DOHH2 (cell line): Measurements from ENCODE around the gene ACTR6.

Source experiments
- H3F3A ChIP-seq: fragments of 200-600 bp; sonication (generic), shearing (Covaris generic); 2 replicates; pipeline ENCODE4 v1.6.0; 2016; ENCODE audit warnings: antibody characterized with exemption, mild to moderate bottlenecking; ENCODE audit not compliant: control insufficient read depth, insufficient read depth
- H3K27ac ChIP-seq: fragments of 200-600 bp; sonication (generic); 2 replicates; pipeline ENCODE4 v1.5.1; 2014; ENCODE audit warnings: low read depth, mild to moderate bottlenecking, low read length, moderate library complexity
- H3K27me3 ChIP-seq: fragments of 200-600 bp; sonication (generic); 2 replicates; pipeline ENCODE4 v1.6.1; 2014; ENCODE audit warnings: mild to moderate bottlenecking, low read length, mixed read lengths; ENCODE audit not compliant: control insufficient read depth
- H3K36me3 ChIP-seq: fragments of 200-600 bp; sonication (generic); 2 replicates; pipeline ENCODE4 v1.6.1; 2014; ENCODE audit warnings: mild to moderate bottlenecking, low read length, moderate library complexity, mixed read lengths; ENCODE audit not compliant: control insufficient read depth
- H3K4me1 ChIP-seq: fragments of 200-600 bp; sonication (generic); 2 replicates; pipeline ENCODE4 v1.6.1; 2014; ENCODE audit warnings: mild to moderate bottlenecking, low read length, mixed read lengths; ENCODE audit not compliant: control insufficient read depth
- H3K4me2 ChIP-seq: fragments of 200-600 bp; sonication (generic); 2 replicates; pipeline ENCODE4 v1.6.0; 2014; ENCODE audit warnings: mild to moderate bottlenecking, low read length, moderate library complexity
- H3K4me3 ChIP-seq: fragments of 200-600 bp; sonication (generic); 2 replicates; pipeline ENCODE4 v1.5.1; 2014; ENCODE audit warnings: mild to moderate bottlenecking, low read length, mixed read lengths
- H3K79me2 ChIP-seq: fragments of 200-600 bp; sonication (generic); 2 replicates; pipeline ENCODE4 v1.6.1; 2014; ENCODE audit warnings: mild to moderate bottlenecking, low read length, mixed read lengths; ENCODE audit not compliant: control insufficient read depth
- H3K9me2 ChIP-seq: fragments of 200-600 bp; sonication (generic); replicated peaks from 2 replicates; pipeline ENCODE4 v1.6.1; 2014; ENCODE audit warnings: mild to moderate bottlenecking, low read length, mixed read lengths; ENCODE audit not compliant: control insufficient read depth
- H3K9me3 ChIP-seq: fragments of 200-600 bp; sonication (generic); 2 replicates; pipeline ENCODE4 v1.6.1; 2014; ENCODE audit warnings: antibody characterized with exemption, low read length, mixed read lengths; ENCODE audit not compliant: control insufficient read depth, insufficient read depth
- H4K20me1 ChIP-seq: fragments of 200-600 bp; sonication (generic); 2 replicates; pipeline ENCODE4 v1.6.0; 2014; ENCODE audit warnings: low read depth, mild to moderate bottlenecking, antibody characterized with exemption, low read length, moderate library complexity; ENCODE audit not compliant: control insufficient read depth, insufficient read depth
- EZH2phosphoT487 ChIP-seq: fragments of 200-600 bp; sonication (generic); IDR thresholded peaks from 2 replicates; pipeline ENCODE4 v1.6.1; 2017; ENCODE audit warnings: borderline replicate concordance, mild to moderate bottlenecking, antibody characterized with exemption, low read length, moderate library complexity, mixed read lengths
- TF ChIP-seq, protein P1 (sequence below): fragments of 200-600 bp; sonication (generic); IDR thresholded peaks from one replicate; pipeline ENCODE4 v1.5.1; 2014; ENCODE audit warnings: antibody characterized with exemption, mild to moderate bottlenecking, low read depth, low read length; ENCODE audit not compliant: poor library complexity, severe bottlenecking

Gene ACTR6

GRCh38 chr12:100154474-100155247 lies 46.0 kb upstream of the ACTR6 start:
- H3K9me2 ChIP-seq: no peaks in the 10 kb centered on the region
- no peaks in the 10 kb centered on the region for H3K27me3 ChIP-seq
- H3K27ac ChIP-seq: no peak overlapping the region
- H3K9me3 ChIP-seq: no peaks in the 10 kb centered on the region
- no peaks in the 10 kb centered on the region for H3F3A ChIP-seq
- no peak overlapping the region for H3K4me2 ChIP-seq
- no peaks in the 10 kb centered on the region for H3K4me1 ChIP-seq
- no peaks in the 10 kb centered on the region for H4K20me1 ChIP-seq
- H3K36me3 ChIP-seq: no peaks in the 10 kb centered on the region
- no peak overlapping the region for H3K4me3 ChIP-seq
- TF ChIP-seq, protein P1, sequence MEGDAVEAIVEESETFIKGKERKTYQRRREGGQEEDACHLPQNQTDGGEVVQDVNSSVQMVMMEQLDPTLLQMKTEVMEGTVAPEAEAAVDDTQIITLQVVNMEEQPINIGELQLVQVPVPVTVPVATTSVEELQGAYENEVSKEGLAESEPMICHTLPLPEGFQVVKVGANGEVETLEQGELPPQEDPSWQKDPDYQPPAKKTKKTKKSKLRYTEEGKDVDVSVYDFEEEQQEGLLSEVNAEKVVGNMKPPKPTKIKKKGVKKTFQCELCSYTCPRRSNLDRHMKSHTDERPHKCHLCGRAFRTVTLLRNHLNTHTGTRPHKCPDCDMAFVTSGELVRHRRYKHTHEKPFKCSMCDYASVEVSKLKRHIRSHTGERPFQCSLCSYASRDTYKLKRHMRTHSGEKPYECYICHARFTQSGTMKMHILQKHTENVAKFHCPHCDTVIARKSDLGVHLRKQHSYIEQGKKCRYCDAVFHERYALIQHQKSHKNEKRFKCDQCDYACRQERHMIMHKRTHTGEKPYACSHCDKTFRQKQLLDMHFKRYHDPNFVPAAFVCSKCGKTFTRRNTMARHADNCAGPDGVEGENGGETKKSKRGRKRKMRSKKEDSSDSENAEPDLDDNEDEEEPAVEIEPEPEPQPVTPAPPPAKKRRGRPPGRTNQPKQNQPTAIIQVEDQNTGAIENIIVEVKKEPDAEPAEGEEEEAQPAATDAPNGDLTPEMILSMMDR: peak; percentile 98
- TF ChIP-seq EZH2phosphoT487: no peak
- H3K79me2 ChIP-seq: no peaks in the 10 kb centered on the region

GRCh38 chr12:100156731-100157426 lies 43.7 kb upstream of the ACTR6 start:
- Histone ChIP-seq H3K79me2 (no peaks in the 10 kb centered on the region), H3K27me3 (no peaks in the 10 kb centered on the region), H4K20me1 (no peaks in the 10 kb centered on the region), H3K9me2 (no peaks in the 10 kb centered on the region), H3K4me1 (no peaks in the 10 kb centered on the region), H3K36me3 (no peaks in the 10 kb centered on the region), H3K4me3 (no peak overlapping the region), H3F3A (no peaks in the 10 kb centered on the region), H3K9me3 (no peaks in the 10 kb centered on the region), H3K27ac (no peak overlapping the region), H3K4me2 (no peak overlapping the region)
- no peak for TF ChIP-seq EZH2phosphoT487
- TF ChIP-seq, protein P1: no peak

DNA sequence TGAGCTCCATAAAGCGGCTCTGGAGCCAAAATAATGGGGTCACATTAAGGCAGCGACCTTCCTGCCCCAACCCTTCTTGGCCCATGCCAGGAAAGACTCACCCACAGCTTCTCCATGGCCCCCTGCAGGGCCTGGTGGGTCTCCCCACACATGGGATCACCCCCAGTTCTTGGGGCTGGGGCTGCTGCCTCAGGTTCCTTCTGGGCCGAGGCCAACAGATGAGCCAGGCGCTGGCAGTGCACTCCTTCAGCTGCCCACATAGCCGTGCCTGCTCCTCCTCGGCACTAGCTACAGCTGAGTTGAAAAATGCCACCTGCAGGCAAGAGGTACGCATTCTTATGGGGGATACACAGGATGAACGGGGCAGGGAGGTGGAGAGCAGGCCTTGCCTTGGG lies 43.2 kb upstream of the ACTR6 start:
- Histone ChIP-seq H3K79me2 (no peaks in the 10 kb centered on the region), H4K20me1 (no peaks in the 10 kb centered on the region), H3K4me2 (no peak overlapping the region), H3F3A (no peaks in the 10 kb centered on the region), H3K27ac (no peak overlapping the region), H3K27me3 (no peaks in the 10 kb centered on the region), H3K9me3 (no peaks in the 10 kb centered on the region), H3K4me3 (no peak overlapping the region), H3K36me3 (no peaks in the 10 kb centered on the region), H3K4me1 (no peaks in the 10 kb centered on the region), H3K9me2 (no peaks in the 10 kb centered on the region)
- TF ChIP-seq, protein P1: no peak
- no peak for TF ChIP-seq EZH2phosphoT487
